Neuronal stem cell (in vitro differentiated cells): ENCODE data around the gene PRRT1. TPM values are rescaled to one million over a fixed set of nuclear protein-coding genes. Genes with fewer than 3 reads are reported as not detected.
"Not testable (repeated sequence)": the region's sequence is repeated elsewhere in the genome, so short reads cannot be mapped to it uniquely, and the experiment has no call there.

Experiments used
- DNase-seq: peaks from one replicate; pipeline ENCODE4 v3.0.0-alpha.2; 2013; ENCODE audit warnings: low spot score
- H2AFZ ChIP-seq: one replicate; pipeline ENCODE4 v1.6.1; 2013; ENCODE audit warnings: mild to moderate bottlenecking, low read length, inconsistent platforms
- H2AK5ac ChIP-seq: 2 replicates; pipeline ENCODE4 v1.6.1; 2013; ENCODE audit warnings: low read depth, mild to moderate bottlenecking, inconsistent platforms, low read length, moderate library complexity, mixed read lengths
- H2BK120ac ChIP-seq: 2 replicates; pipeline ENCODE4 v1.6.1; 2013; ENCODE audit warnings: low read depth, mild to moderate bottlenecking, inconsistent platforms, low read length, moderate library complexity, mixed read lengths
- H2BK12ac ChIP-seq: one replicate; pipeline ENCODE4 v1.6.1; 2013; ENCODE audit warnings: low read length, inconsistent platforms
- H2BK15ac ChIP-seq: 2 replicates; pipeline ENCODE4 v1.6.1; 2013; ENCODE audit warnings: mild to moderate bottlenecking, low read length, inconsistent platforms, mixed read lengths
- H2BK5ac ChIP-seq: one replicate; pipeline ENCODE4 v1.6.1; 2013; ENCODE audit warnings: inconsistent platforms, mild to moderate bottlenecking, low read length, moderate library complexity
- H3K14ac ChIP-seq: one replicate; pipeline ENCODE4 v1.6.1; 2013; ENCODE audit warnings: low read length, inconsistent platforms
- H3K18ac ChIP-seq: 2 replicates; pipeline ENCODE4 v1.6.1; 2013; ENCODE audit warnings: low read length, inconsistent platforms
- H3K23ac ChIP-seq: 2 replicates; pipeline ENCODE4 v1.6.1; 2013; ENCODE audit warnings: low read depth, mild to moderate bottlenecking, mixed read lengths, low read length, inconsistent platforms; ENCODE audit not compliant: poor library complexity
- H3K27ac ChIP-seq: replicated peaks from 3 replicates; pipeline ENCODE4 v1.5.1; 2013; ENCODE audit warnings: low read length, inconsistent platforms
- H3K27me3 ChIP-seq, 3 experiments: 2 replicates each; pipeline ENCODE4 v1.6.1; 2013; ENCODE audit warnings: low read length in 3 of 3, mild to moderate bottlenecking in 2 of 3, inconsistent platforms in 1 of 3, low read depth in 1 of 3, mixed read lengths in 1 of 3, moderate library complexity in 1 of 3; ENCODE audit not compliant: control insufficient read depth in 3 of 3, insufficient read depth in 3 of 3
- H3K36me3 ChIP-seq, 2 donors: replicated peaks in 1 of 2; 2 replicates each; pipeline ENCODE4 v1.6.1; 2013; ENCODE audit warnings: low read length in 2 of 2; ENCODE audit not compliant: control insufficient read depth in 2 of 2, insufficient read depth in 2 of 2
- H3K4ac ChIP-seq: 2 replicates; pipeline ENCODE4 v1.6.1; 2013; ENCODE audit warnings: inconsistent platforms, mild to moderate bottlenecking, low read length, moderate library complexity
- H3K4me1 ChIP-seq, 2 donors: 1 replicate in 1 of 2; 2 replicates in 1 of 2; pipeline ENCODE4 v1.6.1; 2013; ENCODE audit warnings: low read length in 2 of 2, low read depth in 1 of 2; ENCODE audit not compliant: control insufficient read depth in 2 of 2, insufficient read depth in 1 of 2
- H3K4me2 ChIP-seq: one replicate; pipeline ENCODE4 v1.6.1; 2013; ENCODE audit warnings: mild to moderate bottlenecking, low read length, inconsistent platforms; ENCODE audit not compliant: insufficient read depth, poor library complexity, severe bottlenecking
- H3K4me3 ChIP-seq, 2 donors: 2 replicates each; pipeline ENCODE4 v1.5.1; 2013; ENCODE audit warnings: low read length in 2 of 2, mild to moderate bottlenecking in 2 of 2, inconsistent platforms in 1 of 2, moderate library complexity in 1 of 2
- H3K79me1 ChIP-seq: one replicate; pipeline ENCODE4 v1.6.1; 2013; ENCODE audit warnings: low read depth, mild to moderate bottlenecking, inconsistent platforms, low read length, moderate library complexity
- H3K9ac ChIP-seq: one replicate; pipeline ENCODE4 v1.6.1; 2013; ENCODE audit warnings: mild to moderate bottlenecking, low read depth, low read length, inconsistent platforms; ENCODE audit not compliant: poor library complexity
- H3K9me3 ChIP-seq, 2 donors: replicated peaks in 1 of 2; 2 replicates each; pipeline versions ENCODE3 to v1.6.1; 2013; ENCODE audit warnings: low read length in 2 of 2, mild to moderate bottlenecking in 2 of 2, inconsistent platforms in 1 of 2, low read depth in 1 of 2, mixed read lengths in 1 of 2, moderate library complexity in 1 of 2; ENCODE audit not compliant: control insufficient read depth in 2 of 2, insufficient read depth in 1 of 2
- H4K8ac ChIP-seq: one replicate; pipeline ENCODE4 v1.6.1; 2013; ENCODE audit warnings: low read depth, mild to moderate bottlenecking, inconsistent platforms, low read length, moderate library complexity
- H4K91ac ChIP-seq: one replicate; pipeline ENCODE4 v1.6.1; 2013; ENCODE audit warnings: low read length, low read depth, mild to moderate bottlenecking, inconsistent platforms; ENCODE audit not compliant: poor library complexity
- WGBS, 2 donors: extraction: QIAGEN DNeasy Blood & Tissue Kit; methylation state at CpG; one replicate each; pipeline ENCODE4 v1.1.7; 2013; ENCODE audit warnings: missing lambda C conversion rate in 2 of 2, mixed read lengths in 1 of 2; ENCODE audit not compliant: insufficient read length in 2 of 2, insufficient replicate concordance in 1 of 2; ENCODE audit errors: extremely low coverage in 2 of 2; 5-methylcytosine and 5-hydroxymethylcytosine counted together
- small RNA-seq: library from polyadenylated mRNA; stranded (forward); fragments of <200 nt; extraction: miRNeasy Mini kit (QIAGEN cat#:217004); gene quantifications from one replicate; pipeline ENCODE3, GENCODE V24; 2013; ENCODE audit not compliant: insufficient read depth

Gene PRRT1

DNA sequence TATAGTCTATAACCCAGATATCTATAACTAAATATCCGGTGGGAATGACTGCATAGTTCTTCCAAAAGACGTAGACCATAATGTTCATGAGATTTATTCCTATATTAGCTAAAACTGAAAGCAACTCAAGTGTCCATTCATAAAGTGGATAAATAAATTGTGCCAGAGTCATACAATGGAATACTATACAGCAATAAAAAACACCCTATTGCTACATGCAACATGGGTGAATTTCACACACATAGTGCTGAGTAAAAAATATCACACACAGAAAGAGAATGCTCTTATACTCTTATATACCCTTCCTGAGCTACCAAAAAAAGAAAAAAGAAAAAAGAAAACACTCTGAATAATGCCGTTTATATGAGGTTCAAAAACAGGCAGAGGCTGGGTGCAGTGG lies 49.5 kb downstream of the PRRT1 start:
- H3K27me3 ChIP-seq, result peaks cover 0 to 24% (median 3%) of the 10 kb centered on the region in 3 experiments
- no peak overlapping the region for H4K8ac ChIP-seq
- no peak overlapping the region for H2AFZ ChIP-seq
- H3K23ac ChIP-seq, result no peak overlapping the region
- H2BK12ac ChIP-seq, result no peak overlapping the region
- no peak overlapping the region for H3K9ac ChIP-seq
- no peaks in the 10 kb centered on the region for H3K4me1 ChIP-seq
- no peak overlapping the region for H2AK5ac ChIP-seq
- no peak overlapping the region for H2BK5ac ChIP-seq
- peaks cover 2% of the 10 kb centered on the region for H3K79me1 ChIP-seq
- H3K9me3 ChIP-seq, result no peaks in the 10 kb centered on the region
- no peak overlapping the region for H2BK120ac ChIP-seq
- no peak overlapping the region for H3K4me2 ChIP-seq
- no peak overlapping the region for H3K14ac ChIP-seq
- H3K27ac ChIP-seq, result no peak overlapping the region
- no peak for DNase-seq
- no peak overlapping the region for H3K18ac ChIP-seq
- no peak overlapping the region for H3K4ac ChIP-seq
- peaks cover 0 to 3% of the 10 kb centered on the region in 2 donors for H3K36me3 ChIP-seq
- WGBS, 2 donors, result no CpG with 5 or more reads among the region's 3 CpGs
- H2BK15ac ChIP-seq, result no peak overlapping the region
- no peak overlapping the region for H3K4me3 ChIP-seq
- H4K91ac ChIP-seq, result no peak overlapping the region

DNA sequence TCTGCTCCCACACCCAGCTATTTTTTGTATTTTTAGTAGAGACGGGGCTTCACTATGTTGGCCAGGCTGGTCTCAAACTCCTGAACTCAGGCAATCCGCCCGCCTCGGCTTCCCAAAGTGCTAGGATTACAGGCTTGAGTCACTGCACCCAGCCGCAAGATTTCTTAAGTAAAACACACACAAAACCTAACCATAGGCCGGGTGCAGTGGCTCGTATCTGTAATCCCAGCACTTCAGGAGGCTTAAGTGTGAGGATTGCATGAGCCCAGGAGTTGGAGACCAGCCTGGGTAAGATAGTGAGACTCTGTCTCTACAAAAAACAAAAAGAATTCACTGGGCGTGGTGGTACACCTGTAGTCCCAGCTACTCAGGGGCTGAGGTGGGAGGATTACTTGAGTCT lies 51.5 kb downstream of the PRRT1 start:
- H3K27me3 ChIP-seq, result peaks cover 0 to 21% (median 0%) of the 10 kb centered on the region in 3 experiments
- not testable (repeated sequence) for H3K36me3 ChIP-seq, DNase-seq, H3K18ac ChIP-seq, H3K79me1 ChIP-seq, H2AK5ac ChIP-seq, H3K27ac ChIP-seq, H3K9ac ChIP-seq, H2BK120ac ChIP-seq, H2BK5ac ChIP-seq, H4K8ac ChIP-seq, H2BK15ac ChIP-seq, H3K14ac ChIP-seq, H2BK12ac ChIP-seq, H3K4me1 ChIP-seq, H3K23ac ChIP-seq, H2AFZ ChIP-seq, H3K4me3 ChIP-seq, H3K9me3 ChIP-seq, H4K91ac ChIP-seq, H3K4me2 ChIP-seq, H3K4ac ChIP-seq
- no CpG with 5 or more reads among the region's 8 CpGs for WGBS, 2 donors

Small RNA genes within 50 kb of the gene (small RNA-seq; reads per million reads assigned to genes)
- gene AL662884.1 (not detected), gene MIR6833 (1.6 reads per million)
